ENCODE measurements around the gene FRMD5.

Gene FRMD5

GRCh38 chr15:43908516-43909050 lies 286.5 kb downstream of the FRMD5 start:
- TF ChIP-seq ZFX (IDR thresholded peaks at IDR 0.05; ENCODE audit: borderline replicate concordance) (no peak), CTCF (IDR thresholded peaks at IDR 0.05) (no peak)
- no peak overlapping the region for H3K27ac ChIP-seq

GRCh38 chr15:43905755-43906154 lies 289.3 kb downstream of the FRMD5 start:
- H3K27ac ChIP-seq: no peak overlapping the region

GRCh38 chr15:43903864-43904290 lies 291.2 kb downstream of the FRMD5 start:
- no peak overlapping the region for H3K27ac ChIP-seq
- TF ChIP-seq CTCF (IDR thresholded peaks at IDR 0.05): peak; percentile 91
- TF ChIP-seq ZFX (IDR thresholded peaks at IDR 0.05; ENCODE audit: borderline replicate concordance): no peak

More at GRCh38 chr15:43905755-43906154, 289.3 kb downstream of the FRMD5 start:
- TF ChIP-seq ZFX (IDR thresholded peaks at IDR 0.05; ENCODE audit: borderline replicate concordance) (no peak), CTCF (IDR thresholded peaks at IDR 0.05) (no peak)

- TF ChIP-seq ZFX (IDR thresholded peaks at IDR 0.05; ENCODE audit: borderline replicate concordance) (no peak), CTCF (IDR thresholded peaks at IDR 0.05) (no peak)
- H3K27ac ChIP-seq: no peak overlapping the region
Measured at GRCh38 chr15:43901495-43901894, 293.6 kb downstream of the FRMD5 start.

- TF ChIP-seq ZFX (IDR thresholded peaks at IDR 0.05; ENCODE audit: borderline replicate concordance) (no peak), CTCF (IDR thresholded peaks at IDR 0.05) (no peak)
- no peak overlapping the region for H3K27ac ChIP-seq
Measured at GRCh38 chr15:43900996-43901395, 294.1 kb downstream of the FRMD5 start.

GRCh38 chr15:43899928-43900327 lies 295.1 kb downstream of the FRMD5 start:
- no peak for TF ChIP-seq ZFX (IDR thresholded peaks at IDR 0.05; ENCODE audit: borderline replicate concordance)
- TF ChIP-seq CTCF (IDR thresholded peaks at IDR 0.05): no peak
- H3K27ac ChIP-seq: no peak overlapping the region

GRCh38 chr15:43898891-43899290 lies 296.2 kb downstream of the FRMD5 start:
- no peak for TF ChIP-seq ZFX (IDR thresholded peaks at IDR 0.05; ENCODE audit: borderline replicate concordance)
- TF ChIP-seq CTCF (IDR thresholded peaks at IDR 0.05): no peak
- no peak overlapping the region for H3K27ac ChIP-seq
